HG03139 (cell line): ENCODE measurements around the gene PGBD5.
"Not testable (repeated sequence)": the region's sequence is repeated elsewhere in the genome, so short reads cannot be mapped to it uniquely, and the experiment has no call there.

Experiments
- ATAC-seq: cut with Tn5 transposase; IDR thresholded peaks from one replicate; pipeline ENCODE4 v1.9.1; 2021; ENCODE audit not compliant: unreplicated experiment

Gene PGBD5

GRCh38 chr1:230426246-230427093 lies at the start of gene PGBD5:
Gene PGBD5, minus strand, starts transcription at chr1:230426332. Its CDS starts 404 bp downstream, at chr1:230425928.
- peak; percentile 83 for ATAC-seq

- not testable (repeated sequence) for ATAC-seq
Measured at GRCh38 chr1:230474924-230475323, 48.8 kb upstream of the PGBD5 start.

GRCh38 chr1:230470750-230471149 lies 44.6 kb upstream of the PGBD5 start:
- not testable (repeated sequence) for ATAC-seq

DNA sequence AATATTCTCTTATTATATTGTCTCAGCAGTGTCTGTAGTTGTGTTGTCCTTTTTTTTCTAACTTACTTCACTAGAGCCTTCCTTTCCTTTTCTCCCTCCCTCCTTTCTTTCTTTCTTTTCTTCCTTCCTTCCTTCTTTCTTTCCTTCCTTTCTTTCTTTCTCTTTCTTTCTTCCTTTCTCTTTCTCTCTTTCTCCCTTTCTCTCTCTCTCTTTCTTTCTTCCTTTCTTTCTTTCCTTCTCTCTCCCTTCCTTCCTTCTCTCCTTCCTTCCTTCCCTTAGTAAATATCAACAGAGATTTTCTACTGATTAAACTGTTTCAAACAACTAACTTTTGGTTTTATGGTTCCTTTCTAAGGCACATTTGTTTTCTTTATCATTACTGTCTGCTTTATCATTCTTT lies 43.1 kb upstream of the PGBD5 start:
- ATAC-seq: no peak

GRCh38 chr1:230465691-230466090 lies 39.6 kb upstream of the PGBD5 start:
- no peak for ATAC-seq

GRCh38 chr1:230464671-230465070 lies 38.5 kb upstream of the PGBD5 start:
- no peak for ATAC-seq

DNA sequence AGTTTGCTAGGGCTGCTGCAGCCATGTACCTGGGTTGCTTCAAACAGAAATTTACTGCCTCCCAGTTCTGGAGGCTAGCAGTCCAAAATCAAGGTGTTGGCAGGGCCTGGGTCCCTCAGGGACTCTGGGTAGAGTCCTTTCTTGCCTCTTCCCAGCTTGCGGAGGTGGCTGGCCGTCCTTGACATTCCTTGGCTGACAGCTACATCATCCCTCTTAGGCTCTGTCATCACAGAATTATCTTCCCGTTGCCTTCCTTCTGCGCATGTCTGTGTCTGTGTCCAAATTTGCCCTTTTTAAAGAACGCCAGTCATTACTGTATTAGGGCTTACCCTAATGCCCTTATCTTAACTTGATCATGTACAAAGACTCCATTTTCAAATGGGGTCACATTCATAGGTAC lies 37.6 kb upstream of the PGBD5 start:
- ATAC-seq: no peak

DNA sequence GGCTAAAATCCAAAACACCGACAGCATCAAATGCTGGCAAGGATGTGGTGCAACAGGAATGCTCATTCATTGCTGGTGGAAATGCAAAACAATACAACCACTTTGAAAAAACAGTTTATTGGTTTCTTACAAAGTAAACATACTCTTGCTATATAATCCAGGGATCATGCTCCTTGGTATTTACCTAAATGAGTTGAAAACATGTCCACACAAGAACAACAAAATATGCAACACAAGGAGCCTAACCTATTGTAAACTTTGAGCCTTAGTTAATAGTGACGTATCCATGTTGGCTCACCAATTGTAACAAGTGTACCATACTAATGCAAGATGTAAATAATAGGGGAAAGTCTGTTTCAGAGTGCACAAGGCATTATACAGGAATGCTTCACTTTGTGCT lies 37.2 kb upstream of the PGBD5 start:
- no peak for ATAC-seq

DNA sequence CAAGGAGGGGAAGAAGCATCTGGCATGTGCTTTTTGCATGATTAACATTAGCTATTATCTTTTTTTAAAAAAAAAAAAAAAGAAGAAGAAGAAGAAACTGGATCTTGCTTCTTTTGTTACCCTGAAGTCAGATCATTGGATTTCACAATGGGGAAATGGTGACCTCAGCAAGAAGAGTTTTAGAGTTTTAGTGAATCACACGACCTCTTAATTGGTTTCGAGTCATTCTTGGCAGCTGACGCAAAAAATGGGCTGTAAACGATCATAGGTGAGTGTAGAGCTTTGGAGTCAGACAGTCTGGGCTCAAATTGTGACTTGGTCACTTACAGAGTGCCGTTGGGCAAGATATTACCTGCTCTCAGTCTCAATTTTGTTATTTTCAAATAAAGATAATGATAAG lies 33.3 kb upstream of the PGBD5 start:
- ATAC-seq: no peak

- ATAC-seq: no peak
Measured at GRCh38 chr1:230458509-230458908, 32.4 kb upstream of the PGBD5 start.

DNA sequence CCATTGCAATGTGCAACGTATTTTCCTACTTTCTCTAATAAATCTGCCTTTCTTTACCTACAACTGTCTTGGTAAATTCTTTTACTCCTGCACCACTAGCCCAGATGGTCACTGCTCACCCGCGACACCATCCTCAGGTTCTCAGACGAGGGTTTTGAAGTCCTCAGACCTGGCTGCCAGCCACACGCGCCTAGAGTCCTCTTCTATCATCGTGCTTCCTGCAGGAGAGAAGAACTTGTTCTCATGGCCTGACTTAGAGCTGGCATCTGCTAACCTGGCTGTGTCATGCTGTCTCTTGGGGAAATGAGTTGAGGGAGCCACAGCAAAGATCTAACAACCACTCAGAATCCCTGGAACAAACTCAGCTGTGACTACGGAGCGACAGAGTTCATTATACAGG lies 30.3 kb upstream of the PGBD5 start:
- no peak for ATAC-seq

DNA sequence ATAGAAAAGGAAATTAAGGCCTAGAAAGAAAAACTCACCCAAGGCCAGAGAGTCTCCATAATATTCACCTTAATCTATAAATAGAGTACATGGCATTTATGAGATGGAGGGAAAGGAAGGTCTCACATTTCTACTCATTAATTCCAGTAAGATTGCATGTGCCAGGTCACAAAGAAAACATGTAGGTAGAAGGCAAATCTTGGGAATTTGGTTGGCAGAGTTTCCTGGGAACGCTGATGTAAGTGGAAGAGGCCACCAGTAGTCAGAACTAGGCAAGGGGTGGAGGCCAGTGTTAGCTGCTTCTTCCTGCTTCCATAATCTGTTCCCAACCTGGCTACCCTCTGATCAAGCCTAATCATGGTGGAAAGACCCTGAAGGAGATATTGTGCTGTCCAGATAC lies 29.2 kb upstream of the PGBD5 start:
- ATAC-seq: no peak

GRCh38 chr1:230453377-230453776 lies 27.2 kb upstream of the PGBD5 start:
- ATAC-seq: no peak

GRCh38 chr1:230441183-230442029 lies 15.3 kb upstream of the PGBD5 start:
- no peak for ATAC-seq

DNA sequence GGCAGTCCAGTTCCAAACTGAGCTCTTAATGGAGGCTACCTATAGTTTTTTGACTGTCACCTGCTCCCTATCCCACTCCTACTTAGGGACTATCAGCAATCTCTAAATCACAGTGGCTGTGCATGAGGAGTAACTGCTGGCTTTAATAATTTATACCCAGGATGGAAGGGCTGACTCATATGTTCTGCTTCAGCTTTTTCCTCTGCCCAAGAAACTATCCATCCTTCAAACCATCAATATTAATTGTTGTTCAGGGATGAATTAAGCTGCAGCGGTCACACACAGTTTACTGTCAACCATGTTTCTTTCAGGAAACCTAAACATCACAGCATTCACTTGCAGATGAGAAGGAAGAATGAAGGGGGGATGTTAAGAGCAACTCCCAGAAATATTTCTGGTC lies 9.0 kb upstream of the PGBD5 start:
- no peak for ATAC-seq

DNA sequence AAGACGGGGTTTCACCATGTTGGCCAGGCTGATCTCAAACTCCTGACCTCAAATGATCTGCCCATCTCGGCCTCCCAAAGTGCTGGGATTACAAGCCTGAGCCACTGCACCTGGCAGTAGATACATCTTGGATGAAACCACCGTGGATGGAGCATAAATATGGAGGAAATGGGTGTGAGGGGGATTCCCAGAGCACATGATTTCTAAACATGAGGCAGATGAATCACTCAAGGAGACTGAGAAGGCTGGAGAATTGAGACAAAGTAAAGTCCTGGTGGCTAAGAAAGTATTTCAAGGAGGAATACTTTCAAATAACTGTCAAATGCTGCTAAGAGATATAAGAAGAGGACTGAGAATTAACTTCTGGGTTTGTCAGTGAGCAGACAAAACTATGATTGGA lies 5.4 kb upstream of the PGBD5 start:
- no peak for ATAC-seq

DNA sequence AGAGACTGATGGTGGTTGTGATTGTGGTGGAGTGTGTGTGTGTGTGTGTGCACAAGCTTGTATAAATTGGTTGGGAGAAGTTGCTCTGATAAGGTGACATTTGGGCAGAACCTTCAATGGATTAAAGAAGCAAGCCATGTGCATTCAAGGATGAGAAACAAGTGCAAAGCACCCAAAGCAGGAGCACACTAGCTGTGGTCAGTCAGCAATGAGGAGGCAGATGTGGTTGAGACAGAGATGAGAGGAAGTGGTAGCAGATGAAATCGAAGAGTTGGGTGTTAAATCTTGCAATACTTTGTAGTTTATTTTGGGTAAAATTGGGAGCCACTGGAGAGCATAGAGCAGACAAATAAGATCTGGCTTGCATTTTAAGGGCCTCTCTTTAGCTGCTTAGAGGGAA lies 4.4 kb upstream of the PGBD5 start:
- ATAC-seq: no peak

GRCh38 chr1:230429067-230429735 lies 3.1 kb upstream of the PGBD5 start:
- no peak for ATAC-seq

GRCh38 chr1:230427981-230428380 lies 1.8 kb upstream of the PGBD5 start:
- ATAC-seq: no peak

DNA sequence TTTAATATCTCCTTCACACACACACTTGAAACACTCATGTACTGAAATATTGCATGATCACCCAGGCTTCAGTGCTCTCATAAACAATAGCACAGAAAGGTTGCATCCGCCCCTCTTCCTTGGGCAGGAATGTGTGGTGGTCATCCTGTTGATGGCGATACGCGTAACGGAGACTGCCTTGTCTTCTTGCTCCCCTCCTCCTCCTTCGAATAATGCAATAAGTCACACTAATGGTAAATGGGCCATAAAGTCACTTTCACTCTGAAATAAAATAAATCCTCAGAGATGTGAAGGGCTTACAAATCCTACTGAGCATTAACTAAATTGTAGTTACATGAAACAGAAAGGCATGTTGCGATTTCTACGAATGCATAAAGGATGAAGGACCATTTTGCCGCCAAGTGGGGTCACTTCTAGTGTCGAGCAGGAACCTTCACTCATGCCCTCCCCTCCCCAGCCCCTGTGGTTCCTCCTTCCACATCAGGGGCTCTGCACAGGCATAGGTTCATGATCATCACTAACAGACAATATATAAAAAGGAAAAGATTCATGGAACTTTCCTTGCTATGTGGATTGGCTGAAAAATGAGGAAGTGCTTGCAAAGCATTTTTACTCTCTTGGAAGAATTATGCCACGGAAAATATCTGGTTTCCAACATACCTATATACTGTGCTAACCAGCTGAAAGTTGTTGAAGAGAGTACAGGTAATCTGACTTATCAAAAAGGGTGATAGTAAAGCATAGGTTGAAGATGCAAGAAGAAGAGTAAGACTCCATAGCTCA lies 1.2 kb upstream of the PGBD5 start:
- ATAC-seq: no peak
